Gastrocnemius medialis (tissue), 4 donors: ENCODE measurements around the gene PAK4. TPM values are rescaled to one million over a fixed set of nuclear protein-coding genes. Genes with fewer than 3 reads are reported as not detected.

Experiments used
- ATAC-seq, 2 donors: fragments of 150-250 bp; one replicate each; pipeline ENCODE4 v1.9.1; 2016
- DNase-seq, 2 donors: peaks; one replicate each; pipeline ENCODE4 v3.0.0-alpha.2; 2019
- H3K27ac ChIP-seq, 4 donors: fragments of 200-600 bp; sonication (generic); 1 replicate in 1 of 4; 2 replicates in 3 of 4; pipeline ENCODE4 v1.5.1; 2016 to 2018; ENCODE audit warnings: mild to moderate bottlenecking in 2 of 4, moderate library complexity in 1 of 4
- H3K27me3 ChIP-seq, 3 donors: fragments of 200-600 bp; sonication (generic) in 2 of 3; 1 replicate in 1 of 3; 2 replicates in 2 of 3; pipeline versions ENCODE4 v1.5.1 to v1.6.0; 2016 to 2019; ENCODE audit warnings: mild to moderate bottlenecking in 1 of 3, moderate library complexity in 1 of 3
- H3K36me3 ChIP-seq, 2 donors: fragments of 200-600 bp; sonication (generic) in 1 of 2; one replicate each; pipeline ENCODE4 v1.5.1; 2017 to 2018
- H3K4me1 ChIP-seq, 2 donors: fragments of 200-600 bp; sonication (generic) in 1 of 2; one replicate each; pipeline ENCODE4 v1.5.1; 2016 to 2017; ENCODE audit warnings: mild to moderate bottlenecking in 2 of 2
- H3K4me3 ChIP-seq, 4 donors: fragments of 200-600 bp; sonication (generic) in 3 of 4; 1 replicate in 1 of 4; 2 replicates in 3 of 4; pipeline ENCODE4 v1.5.1; 2016 to 2019; ENCODE audit warnings: mild to moderate bottlenecking in 2 of 4
- H3K9me3 ChIP-seq, 3 donors: fragments of 200-600 bp; sonication (generic) in 2 of 3; 1 replicate in 1 of 3; 2 replicates in 2 of 3; pipeline ENCODE4 v1.5.1; 2016 to 2019
- CTCF ChIP-seq, 5 experiments: fragments of 450-650 bp in 3 of 5; fragments of 200-600 bp in 2 of 5; sonication (generic) in 2 of 5; IDR thresholded peaks in 4 of 5; conservative IDR thresholded peaks in 1 of 5; 1 replicate in 4 of 5; 2 replicates in 1 of 5; pipeline ENCODE4 v1.5.1; 2016 to 2019; ENCODE audit warnings: antibody characterized with exemption in 5 of 5, mild to moderate bottlenecking in 3 of 5, moderate library complexity in 3 of 5
- POLR2A ChIP-seq, 2 donors: fragments of 450-650 bp; IDR thresholded peaks; one replicate each; pipeline ENCODE4 v1.6.1; 2017; ENCODE audit warnings: antibody characterized with exemption in 2 of 2, mild to moderate bottlenecking in 2 of 2, moderate library complexity in 2 of 2
- in situ Hi-C, 4 donors: fragments of 200-750 bp; cut with MboI; loops; one replicate each; pipeline versions ENCODE4 v1.15.0 to v1.8.0; 2017; ENCODE audit warnings: low sequenced_read_pairs in 4 of 4
- intact Hi-C: fragments of 100-400 bp; cut with DNase I; formaldehyde crosslinking; loops from one replicate; pipeline ENCODE4 v1.15.1; 2023; ENCODE audit warnings: low total_unique reads
- total RNA-seq, 4 donors: library from RNA; depleted of rRNA; stranded (reverse); fragments of >200 nt; gene quantifications; one replicate each; pipeline versions ENCODE4 v1.1.0 to v1.2.3, GENCODE V29; 2016

PAK4 gene
- total RNA-seq, 4 donors from 2014 or later: 4.7 to 11.7 (median 8.3) TPM

DNA sequence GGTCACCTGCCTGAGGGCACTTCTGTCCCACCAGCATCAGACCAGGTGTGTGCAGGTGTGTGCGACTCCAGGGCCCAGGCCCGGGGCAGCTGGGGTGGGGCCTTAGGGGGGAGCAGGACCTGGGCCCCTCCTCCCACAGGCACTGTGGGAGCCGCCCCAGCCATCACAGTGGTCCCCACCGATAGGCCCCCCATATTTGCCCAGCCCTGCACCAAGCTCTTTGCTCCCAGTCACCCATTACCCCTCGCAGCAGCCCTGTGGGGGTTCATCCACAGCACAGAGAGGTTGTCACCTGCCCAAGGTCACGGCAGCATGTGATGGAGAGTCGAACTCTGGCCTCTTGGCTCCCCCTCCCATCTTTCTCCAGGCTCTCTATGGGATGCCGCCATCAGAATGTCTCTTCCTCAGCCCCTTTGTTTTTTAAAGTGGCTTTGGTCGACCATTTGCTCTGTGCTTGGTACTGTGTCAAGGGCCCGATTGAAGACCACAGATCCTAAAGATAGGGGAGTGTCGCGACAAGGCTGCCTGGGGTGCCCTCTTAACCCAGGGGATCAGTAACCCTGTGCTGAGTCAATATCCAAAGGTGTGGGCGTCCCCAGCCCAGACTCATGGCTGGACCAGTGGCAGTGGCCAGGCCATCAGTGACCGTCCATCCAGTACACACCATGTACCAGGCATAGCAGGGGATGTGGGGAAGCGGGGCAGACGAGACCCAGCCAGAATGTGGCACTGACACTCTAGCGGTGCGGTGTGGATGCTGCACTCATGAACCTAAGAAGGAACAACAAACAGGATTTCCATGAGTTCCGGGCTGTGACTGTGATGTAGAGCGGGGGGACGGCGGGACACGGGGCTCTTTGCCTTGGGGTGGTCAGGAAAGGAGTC lies 42.9 kb downstream of the PAK4 start:
- in situ Hi-C loops: no loop called here
- no peak for ATAC-seq

GRCh38 chr19:39169143-39169810 lies 43.7 kb downstream of the PAK4 start:
- H3K4me1 ChIP-seq: no peaks in the 10 kb centered on the region
- no peaks in the 10 kb centered on the region for H3K27me3 ChIP-seq
- in situ Hi-C loops: no loop called here
- intact Hi-C loops: no loop called here
- DNase-seq (no peak), ATAC-seq (no peak)
- no peak overlapping the region for H3K27ac ChIP-seq
- H3K36me3 ChIP-seq: no peaks in the 10 kb centered on the region
- no peaks in the 10 kb centered on the region for H3K9me3 ChIP-seq
- no peak for TF ChIP-seq POLR2A (IDR thresholded peaks at IDR 0.05)
- TF ChIP-seq CTCF (IDR thresholded peaks at IDR 0.05 in 4 of 5, conservative IDR thresholded peaks at IDR 0.05 in 1 of 5): no peak
- H3K4me3 ChIP-seq: no peak overlapping the region

More for the DNA sequence above, 42.9 kb downstream of the PAK4 start:
- no peaks in the 10 kb centered on the region for H3K4me1 ChIP-seq
- no peak overlapping the region for H3K27ac ChIP-seq
- H3K27me3 ChIP-seq: no peaks in the 10 kb centered on the region
- intact Hi-C loops: no loop called here
- no peaks in the 10 kb centered on the region for H3K9me3 ChIP-seq
- H3K4me3 ChIP-seq: no peak overlapping the region
- DNase-seq: no peak
- no peaks in the 10 kb centered on the region for H3K36me3 ChIP-seq
- no peak for TF ChIP-seq CTCF (IDR thresholded peaks at IDR 0.05 in 4 of 5, conservative IDR thresholded peaks at IDR 0.05 in 1 of 5)
- TF ChIP-seq POLR2A (IDR thresholded peaks at IDR 0.05): no peak

GRCh38 chr19:39170386-39171231 lies 45.0 kb downstream of the PAK4 start:
- Histone ChIP-seq H3K36me3 (no peaks in the 10 kb centered on the region), H3K27me3 (no peaks in the 10 kb centered on the region), H3K4me1 (no peaks in the 10 kb centered on the region), H3K9me3 (no peaks in the 10 kb centered on the region), H3K27ac (no peak overlapping the region), H3K4me3 (no peak overlapping the region)
- no peak for TF ChIP-seq CTCF (IDR thresholded peaks at IDR 0.05 in 4 of 5, conservative IDR thresholded peaks at IDR 0.05 in 1 of 5)
- TF ChIP-seq POLR2A (IDR thresholded peaks at IDR 0.05): no peak
- in situ Hi-C loops: no loop called here
- no peak for DNase-seq
- intact Hi-C loops: no loop called here
- no peak for ATAC-seq

GRCh38 chr19:39171479-39172465 lies 46.2 kb downstream of the PAK4 start:
- Histone ChIP-seq H3K27me3 (no peaks in the 10 kb centered on the region), H3K4me3 (no peak overlapping the region), H3K27ac (no peak overlapping the region), H3K4me1 (no peaks in the 10 kb centered on the region), H3K9me3 (no peaks in the 10 kb centered on the region), H3K36me3 (peaks cover 0 to 3% of the 10 kb centered on the region in 2 donors)
- no peak for ATAC-seq
- TF ChIP-seq POLR2A (IDR thresholded peaks at IDR 0.05): no peak
- DNase-seq: no peak
- intact Hi-C loops: no loop called here
- in situ Hi-C loops: no loop called here
